Activated CD8-positive, alpha-beta memory T cell treated with anti-CD3 and anti-CD28 coated beads for 48 hours (primary cell): ENCODE measurements around the gene PREB.
"Not testable (repeated sequence)": the region's sequence is repeated elsewhere in the genome, so short reads cannot be mapped to it uniquely, and the experiment has no call there.

Experiments used
- DNase-seq, 3 experiments: peaks; one replicate each; pipeline ENCODE4 v3.0.0-alpha.2; 2020; ENCODE audit warnings: low read depth in 2 of 3, low spot score in 2 of 3

Gene PREB

GRCh38 chr2:27127883-27128667 lies 6.4 kb downstream of the PREB start:
- no peak for DNase-seq

- no peak for DNase-seq
Observed at GRCh38 chr2:27126252-27126710, 8.2 kb downstream of the PREB start.

GRCh38 chr2:27125104-27125503 lies 9.3 kb downstream of the PREB start:
- DNase-seq = no peak

DNA sequence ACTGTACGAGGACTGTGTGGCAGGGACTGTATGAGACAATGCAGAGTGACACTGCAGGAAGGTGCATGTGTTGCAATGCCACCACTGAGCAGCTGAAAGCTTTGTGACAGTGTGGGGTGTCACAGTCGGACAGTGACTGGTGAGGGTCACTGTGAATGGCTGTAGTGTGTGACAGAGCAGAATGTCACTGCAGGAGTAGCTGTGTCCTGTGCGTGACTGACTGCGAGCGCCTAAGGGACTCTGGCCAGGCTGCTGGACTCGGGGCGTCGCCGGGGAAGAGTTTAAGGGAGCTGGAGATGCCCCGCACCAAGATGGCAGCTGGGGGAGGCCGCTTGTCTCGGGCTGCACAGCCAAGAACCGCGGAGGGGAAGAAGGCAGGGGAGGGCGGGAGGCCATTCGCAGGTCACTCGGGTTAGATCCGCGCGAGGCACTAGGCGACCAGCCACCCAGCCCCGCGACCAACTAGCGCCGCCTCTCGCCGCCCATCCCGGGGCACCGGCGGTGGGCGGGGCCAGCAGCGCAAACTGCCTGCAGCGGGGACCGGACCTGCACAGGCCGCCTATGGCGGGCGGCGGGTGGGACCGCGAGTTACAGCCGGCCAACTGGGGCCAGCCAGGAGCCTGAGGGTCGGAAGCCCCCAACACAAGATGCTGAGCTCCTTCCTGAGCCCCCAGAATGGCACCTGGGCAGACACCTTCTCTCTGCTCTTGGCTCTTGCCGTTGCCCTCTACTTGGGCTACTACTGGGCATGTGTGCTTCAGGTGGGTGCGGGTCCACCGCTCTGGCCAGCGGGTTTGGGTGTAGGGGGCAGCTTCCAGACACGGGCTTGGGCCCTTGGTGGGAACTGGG lies 10.9 kb downstream of the PREB start, which contains the start of gene ABHD1:
TSS of gene ABHD1 (plus strand) at position 514 of the 849 bp plus-strand sequence. CDS start at position 648, 134 bp downstream.
- DNase-seq = peak in 2 of 3 experiments; percentile 30 to 42

- no peak for DNase-seq
Observed at GRCh38 chr2:27122791-27123190, 11.6 kb downstream of the PREB start.

GRCh38 chr2:27121906-27122305 lies 12.5 kb downstream of the PREB start:
- DNase-seq = no peak

GRCh38 chr2:27119330-27119670 lies 15.1 kb downstream of the PREB start:
- not testable (repeated sequence) for DNase-seq

- DNase-seq = no peak
Observed at GRCh38 chr2:27118525-27119329, 15.7 kb downstream of the PREB start, which contains the start of gene CGREF1. TSS of gene CGREF1 (minus strand) at chr2:27119128. CDS start at chr2:27104366, 14,762 bp downstream.

DNA sequence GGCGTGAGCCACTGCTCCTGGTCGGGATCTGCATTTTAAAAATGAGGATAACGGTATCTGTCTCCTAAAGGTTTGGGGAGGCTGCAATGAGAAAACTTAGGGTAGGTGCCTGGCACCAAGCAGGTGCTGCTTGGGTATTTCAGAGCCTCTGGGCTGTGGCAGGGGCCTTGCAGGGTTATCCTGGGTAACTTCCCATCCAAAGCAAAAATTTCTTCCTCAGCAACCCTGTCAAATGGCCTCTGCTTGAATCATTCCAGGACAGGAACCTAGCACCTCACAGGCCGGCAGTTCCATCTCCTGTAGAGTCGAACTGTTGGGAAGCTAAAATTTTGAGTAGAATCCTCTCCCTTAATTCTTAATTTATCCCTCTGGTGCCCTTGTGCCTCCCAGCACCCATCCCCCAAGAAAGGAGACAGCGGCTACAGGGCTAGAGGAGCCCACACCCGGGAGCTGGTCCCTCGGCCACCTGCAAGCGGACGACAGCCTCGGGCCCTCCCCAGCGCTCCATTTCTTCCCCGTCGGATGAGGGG lies 16.4 kb downstream of the PREB start:
- DNase-seq = no peak

DNA sequence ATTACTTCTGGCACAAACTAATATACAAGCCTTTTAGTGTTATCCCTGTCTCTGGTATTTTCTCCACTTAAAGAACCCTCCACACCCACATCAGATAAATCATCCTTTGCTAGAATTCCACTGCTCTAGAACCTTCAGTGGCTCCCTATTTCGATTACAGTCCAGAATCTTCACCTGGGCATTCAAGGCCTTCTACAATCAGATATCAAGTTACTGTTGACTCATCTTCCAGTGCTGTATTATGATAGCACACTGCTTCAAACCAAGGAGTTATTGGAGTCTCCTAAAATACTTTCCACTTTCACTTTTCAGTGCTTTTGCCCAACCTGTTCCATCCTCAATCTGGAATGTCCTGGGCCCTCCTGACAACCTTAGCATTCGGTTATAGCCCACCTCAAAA lies 18.9 kb downstream of the PREB start:
- no peak for DNase-seq

DNA sequence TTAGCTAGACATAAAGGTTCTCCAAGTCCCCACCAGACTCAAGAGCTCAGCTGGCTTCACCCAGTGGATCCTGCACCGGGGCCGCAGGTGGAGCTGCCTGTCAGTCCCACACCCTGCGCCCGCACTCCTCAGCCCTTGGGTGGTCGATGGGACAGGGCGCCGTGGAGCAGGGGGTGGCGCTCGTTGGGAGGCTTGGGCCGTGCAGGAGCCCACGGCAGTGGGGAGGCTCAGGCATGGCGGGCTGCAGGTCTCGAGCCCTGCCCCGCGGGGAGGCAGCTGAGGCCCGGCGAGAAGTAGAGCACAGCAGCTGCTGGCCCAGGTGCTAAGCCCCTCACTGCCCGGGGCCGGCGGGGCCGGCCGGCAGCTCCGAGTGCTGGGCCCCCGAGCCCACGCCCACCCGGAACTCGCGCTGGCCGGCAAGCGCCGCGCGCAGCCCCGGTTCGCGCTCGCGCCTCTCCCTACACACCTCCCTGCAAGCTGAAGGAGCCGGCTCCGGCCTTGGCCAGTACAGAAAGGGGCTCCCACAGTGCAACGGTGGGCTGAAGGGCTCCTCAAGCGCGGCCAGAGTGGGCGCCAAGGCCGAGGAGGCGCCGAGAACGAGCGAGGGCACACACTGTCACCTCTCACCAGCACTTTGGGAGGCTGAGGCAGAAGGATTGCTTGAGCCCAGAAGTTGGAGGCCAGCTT lies 22.9 kb downstream of the PREB start:
- DNase-seq = not testable (repeated sequence)

- not testable (repeated sequence) for DNase-seq
Observed at GRCh38 chr2:27110603-27111352, 23.7 kb downstream of the PREB start.

DNA sequence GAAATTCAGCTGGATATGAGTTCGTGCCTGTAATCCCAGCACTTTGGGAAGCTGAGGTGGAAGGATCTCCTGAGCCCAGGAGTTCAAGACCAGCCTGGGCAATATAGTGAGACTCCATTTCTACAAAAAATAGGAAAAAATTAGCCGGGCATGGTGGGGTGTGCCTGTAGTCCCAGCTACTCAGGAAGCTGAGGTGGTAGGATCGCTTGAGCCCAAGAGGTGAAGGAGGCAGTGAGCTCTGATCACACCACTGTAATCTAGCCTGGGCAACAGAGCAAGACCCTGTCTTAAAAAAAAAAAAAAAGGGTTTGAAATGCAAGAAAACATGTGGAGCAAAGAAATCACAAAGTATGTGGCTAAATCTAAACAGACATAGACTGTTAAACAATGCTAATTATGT lies 25.4 kb downstream of the PREB start:
- DNase-seq = no peak

- no peak for DNase-seq
Observed at GRCh38 chr2:27108221-27108620, 26.2 kb downstream of the PREB start.

- no peak for DNase-seq
Observed at GRCh38 chr2:27105981-27106380, 28.5 kb downstream of the PREB start.

DNA sequence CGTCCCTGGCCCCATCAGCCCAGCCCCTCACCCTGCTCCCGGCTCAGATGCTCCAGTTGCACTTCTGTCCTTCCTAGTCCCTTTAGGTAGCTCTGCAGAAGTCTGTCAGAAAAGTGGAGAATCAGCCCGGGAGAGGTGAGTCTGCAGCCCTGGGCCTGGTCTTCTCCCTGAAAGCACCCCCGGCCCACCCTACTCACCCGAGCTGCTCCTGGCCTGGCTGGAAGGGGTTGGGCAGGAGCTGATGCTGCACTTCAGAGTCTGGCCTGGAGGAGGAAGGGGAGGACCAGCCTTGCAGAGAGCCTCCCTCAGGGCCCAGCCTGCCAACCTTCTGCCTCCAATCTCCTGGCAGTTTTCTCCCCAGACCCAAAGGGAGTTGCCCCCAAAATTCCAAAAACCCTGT lies 32.1 kb downstream of the PREB start:
- DNase-seq = no peak

DNA sequence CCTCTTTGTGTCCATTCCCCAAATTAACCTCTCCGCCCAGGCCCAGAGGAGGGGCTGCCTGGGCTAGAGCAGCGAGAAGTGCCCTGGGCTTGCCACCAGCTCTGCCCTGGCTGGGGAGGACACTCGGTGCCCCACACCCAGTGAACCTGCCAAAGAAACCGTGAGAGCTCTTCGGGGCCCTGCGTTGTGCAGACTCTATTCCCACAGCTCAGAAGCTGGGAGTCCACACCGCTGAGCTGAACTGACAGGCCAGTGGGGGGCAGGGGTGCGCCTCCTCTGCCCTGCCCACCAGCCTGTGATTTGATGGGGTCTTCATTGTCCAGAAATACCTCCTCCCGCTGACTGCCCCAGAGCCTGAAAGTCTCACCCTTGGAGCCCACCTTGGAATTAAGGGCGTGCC lies 34.4 kb downstream of the PREB start:
- no peak for DNase-seq

DNA sequence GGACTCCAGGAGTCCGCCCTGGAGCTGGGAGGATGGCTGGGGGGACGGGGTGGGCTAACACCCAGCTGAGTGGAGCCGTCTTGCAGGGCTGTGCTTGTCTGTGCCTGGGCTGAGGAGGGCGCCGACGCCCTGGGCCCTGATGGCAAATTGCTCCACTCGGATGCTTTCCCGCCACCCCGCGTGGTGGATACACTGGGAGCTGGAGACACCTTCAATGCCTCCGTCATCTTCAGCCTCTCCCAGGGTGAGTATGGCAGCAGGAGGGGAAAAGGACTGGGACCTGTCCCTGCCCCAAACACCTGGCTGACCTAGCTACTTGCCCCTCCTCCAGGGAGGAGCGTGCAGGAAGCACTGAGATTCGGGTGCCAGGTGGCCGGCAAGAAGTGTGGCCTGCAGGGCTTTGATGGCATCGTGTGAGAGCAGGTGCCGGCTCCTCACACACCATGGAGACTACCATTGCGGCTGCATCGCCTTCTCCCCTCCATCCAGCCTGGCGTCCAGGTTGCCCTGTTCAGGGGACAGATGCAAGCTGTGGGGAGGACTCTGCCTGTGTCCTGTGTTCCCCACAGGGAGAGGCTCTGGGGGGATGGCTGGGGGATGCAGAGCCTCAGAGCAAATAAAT lies 35.0 kb downstream of the PREB start:
- no peak for DNase-seq

- DNase-seq = no peak
Observed at GRCh38 chr2:27097341-27097740, 37.1 kb downstream of the PREB start.
